Testis (tissue), 3 donors: ENCODE measurements around the gene DDX51. TPM values are rescaled to one million over a fixed set of nuclear protein-coding genes. Genes with fewer than 3 reads are reported as not detected.
"Not testable (repeated sequence)": the region's sequence is repeated elsewhere in the genome, so short reads cannot be mapped to it uniquely, and the experiment has no call there.

ENCODE experiments used
- DNase-seq: peaks from one replicate; pipeline ENCODE4 v3.0.0-alpha.2; 2019
- H3K27ac ChIP-seq, 2 donors: fragments of 200-600 bp; sonication (generic); one replicate each; pipeline ENCODE4 v1.5.1; 2019
- H3K27me3 ChIP-seq: fragments of 200-600 bp; sonication (generic); one replicate; pipeline ENCODE4 v1.5.1; 2019
- H3K36me3 ChIP-seq: fragments of 200-600 bp; sonication (generic); one replicate; pipeline ENCODE4 v1.5.1; 2017; ENCODE audit warnings: low read depth; ENCODE audit errors: missing control alignments
- H3K4me1 ChIP-seq: fragments of 200-600 bp; sonication (generic); one replicate; pipeline ENCODE4 v1.5.1; 2019
- H3K4me3 ChIP-seq, 2 donors: fragments of 200-600 bp; sonication (generic); one replicate each; pipeline ENCODE4 v1.5.1; 2017 to 2019
- H3K9me3 ChIP-seq: fragments of 200-600 bp; sonication (generic); one replicate; pipeline ENCODE4 v1.5.1; 2017
- POLR2A ChIP-seq: fragments of 450-650 bp; IDR thresholded peaks from one replicate; pipeline ENCODE4 v1.6.1; 2017; ENCODE audit warnings: antibody characterized with exemption, mild to moderate bottlenecking, moderate library complexity
- WGBS, 2 donors: methylation state at CpG; one replicate each; pipeline ENCODE4 v1.1.5; 2018; 5-methylcytosine and 5-hydroxymethylcytosine counted together
- intact Hi-C: fragments of 100-400 bp; cut with DNase I; formaldehyde crosslinking; loops from one replicate; pipeline ENCODE4 v1.15.1; 2023; ENCODE audit warnings: low total_unique reads
- polyA plus RNA-seq: library from polyadenylated mRNA; stranded (reverse); fragments of 350-450 nt; fragmentation: Illumina TruSeq; extraction: RNeasy Lipid Tissue Mini Kit (QIAGEN cat#74804); gene quantifications from one replicate; pipeline ENCODE4 v1.2.3, GENCODE V29; 2014; ENCODE audit warnings: low read depth, low replicate concordance; ENCODE audit not compliant: insufficient read depth
- total RNA-seq, 2 donors: library from RNA; depleted of rRNA; stranded (reverse); fragments of >200 nt; gene quantifications; one replicate each; pipeline ENCODE4 v1.2.3, GENCODE V29; 2016
- TF ChIP-seq, protein P1 (sequence below), 3 experiments: fragments of 450-650 bp in 2 of 3; fragments of 200-600 bp in 1 of 3; sonication (generic) in 1 of 3; IDR thresholded peaks; one replicate each; pipeline ENCODE4 v1.5.1; 2016 to 2019; ENCODE audit warnings: antibody characterized with exemption in 3 of 3, mild to moderate bottlenecking in 2 of 3, moderate library complexity in 1 of 3

Gene DDX51
- total and polyA plus RNA-seq, 3 donors from 2014 or later = 18.8 to 32.8 (median 29.0) TPM

DNA sequence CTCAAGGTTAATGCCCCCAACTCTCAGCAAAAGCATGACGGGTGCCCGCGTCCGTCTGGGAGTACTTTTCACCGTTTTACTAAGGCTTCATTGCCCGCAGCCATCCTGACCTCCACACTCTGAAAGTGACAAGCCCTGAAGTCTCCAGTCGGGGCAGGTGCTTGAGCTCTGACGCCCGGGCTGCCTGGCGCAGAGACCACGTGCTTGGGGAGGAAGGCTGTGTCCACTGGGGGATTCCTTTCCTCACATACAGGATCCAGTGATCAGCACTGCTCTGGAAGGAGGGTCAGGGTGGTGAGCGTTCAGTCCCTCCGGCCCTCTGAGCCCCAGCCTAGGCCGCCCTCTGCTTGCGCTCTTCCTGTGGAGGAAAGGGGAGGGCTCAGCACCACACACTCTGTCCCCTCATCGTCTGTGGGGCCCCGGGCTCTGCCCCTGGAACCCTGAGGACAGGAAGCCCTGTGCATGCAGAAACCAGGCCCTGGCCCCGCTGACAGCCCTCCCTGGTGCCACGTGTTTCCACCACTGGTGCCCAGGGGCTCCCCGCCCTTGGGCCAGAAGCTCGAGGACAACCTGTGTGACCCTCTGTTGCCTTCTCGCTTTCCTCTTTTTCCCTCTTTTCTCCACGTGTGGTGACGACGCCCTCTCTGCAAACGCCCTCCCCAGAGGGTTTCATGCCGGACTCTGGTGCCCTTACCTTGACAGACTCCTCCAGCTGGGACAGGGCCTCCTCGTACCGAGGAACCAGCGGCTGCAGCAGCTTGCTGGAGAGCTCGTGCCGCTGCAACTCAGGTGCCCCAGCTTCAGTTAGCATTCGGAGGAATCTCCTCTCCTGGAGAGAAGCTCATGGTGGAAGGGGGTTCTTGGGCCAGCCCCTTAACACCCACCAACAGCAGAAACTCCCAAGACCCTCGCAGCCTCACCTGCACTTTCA lies 4.9 kb downstream of the DDX51 start:
- WGBS, 2 donors = 91 to 94% methylated on average over 29 to 34 of the region's 34 CpGs
- no peaks in the 10 kb centered on the region for H3K27me3 ChIP-seq
- DNase-seq = no peak
- intact Hi-C loops = no loop called here
- no peak overlapping the region for H3K4me3 ChIP-seq
- H3K36me3 ChIP-seq = no peaks in the 10 kb centered on the region
- no peaks in the 10 kb centered on the region for H3K9me3 ChIP-seq
- TF ChIP-seq, protein P1, sequence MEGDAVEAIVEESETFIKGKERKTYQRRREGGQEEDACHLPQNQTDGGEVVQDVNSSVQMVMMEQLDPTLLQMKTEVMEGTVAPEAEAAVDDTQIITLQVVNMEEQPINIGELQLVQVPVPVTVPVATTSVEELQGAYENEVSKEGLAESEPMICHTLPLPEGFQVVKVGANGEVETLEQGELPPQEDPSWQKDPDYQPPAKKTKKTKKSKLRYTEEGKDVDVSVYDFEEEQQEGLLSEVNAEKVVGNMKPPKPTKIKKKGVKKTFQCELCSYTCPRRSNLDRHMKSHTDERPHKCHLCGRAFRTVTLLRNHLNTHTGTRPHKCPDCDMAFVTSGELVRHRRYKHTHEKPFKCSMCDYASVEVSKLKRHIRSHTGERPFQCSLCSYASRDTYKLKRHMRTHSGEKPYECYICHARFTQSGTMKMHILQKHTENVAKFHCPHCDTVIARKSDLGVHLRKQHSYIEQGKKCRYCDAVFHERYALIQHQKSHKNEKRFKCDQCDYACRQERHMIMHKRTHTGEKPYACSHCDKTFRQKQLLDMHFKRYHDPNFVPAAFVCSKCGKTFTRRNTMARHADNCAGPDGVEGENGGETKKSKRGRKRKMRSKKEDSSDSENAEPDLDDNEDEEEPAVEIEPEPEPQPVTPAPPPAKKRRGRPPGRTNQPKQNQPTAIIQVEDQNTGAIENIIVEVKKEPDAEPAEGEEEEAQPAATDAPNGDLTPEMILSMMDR (IDR thresholded peaks at IDR 0.05) = no peak
- no peak for TF ChIP-seq POLR2A
- no peak overlapping the region for H3K27ac ChIP-seq
- H3K4me1 ChIP-seq = peaks cover 7% of the 10 kb centered on the region

DNA sequence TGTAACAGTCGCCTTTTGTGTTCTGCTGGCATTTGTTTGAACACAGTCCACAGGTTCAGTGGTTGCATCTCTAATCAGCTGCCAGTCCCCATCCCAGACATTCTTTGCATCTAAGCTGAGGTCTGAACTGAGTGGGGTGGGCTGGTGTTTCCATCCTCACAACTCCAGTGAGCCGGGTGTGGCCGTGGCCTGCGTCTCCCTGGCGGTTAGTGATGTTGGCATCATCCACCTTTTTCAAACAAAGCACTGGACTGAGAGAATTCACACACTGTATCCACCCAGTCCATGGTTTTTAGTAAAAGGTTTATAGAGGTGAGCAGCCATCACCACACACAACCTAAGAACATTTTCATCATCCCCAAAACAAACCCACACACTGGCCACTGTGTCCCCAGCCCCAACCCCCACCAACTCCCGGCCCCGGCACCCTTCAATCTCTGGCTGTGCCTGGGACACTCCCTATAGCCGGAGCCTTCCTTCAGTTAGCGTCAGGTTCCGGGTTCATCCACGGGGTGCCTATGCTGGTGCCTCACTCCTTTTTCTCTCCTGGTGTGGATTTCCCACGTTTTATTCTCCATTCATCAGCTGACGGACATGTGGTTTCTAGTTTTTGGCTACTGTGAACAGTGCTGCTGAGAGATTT lies 6.5 kb downstream of the DDX51 start:
- H3K27me3 ChIP-seq = no peaks in the 10 kb centered on the region
- H3K9me3 ChIP-seq = no peaks in the 10 kb centered on the region
- peaks cover under 1% of the 10 kb centered on the region for H3K4me1 ChIP-seq
- 76 to 77% methylated on average over 13 of the region's 13 CpGs for WGBS, 2 donors
- no peak for DNase-seq
- H3K4me3 ChIP-seq = no peak overlapping the region
- intact Hi-C loops = no loop called here
- no peaks in the 10 kb centered on the region for H3K36me3 ChIP-seq
- no peak for TF ChIP-seq POLR2A
- TF ChIP-seq, protein P1 (IDR thresholded peaks at IDR 0.05) = no peak
- no peak overlapping the region for H3K27ac ChIP-seq

DNA sequence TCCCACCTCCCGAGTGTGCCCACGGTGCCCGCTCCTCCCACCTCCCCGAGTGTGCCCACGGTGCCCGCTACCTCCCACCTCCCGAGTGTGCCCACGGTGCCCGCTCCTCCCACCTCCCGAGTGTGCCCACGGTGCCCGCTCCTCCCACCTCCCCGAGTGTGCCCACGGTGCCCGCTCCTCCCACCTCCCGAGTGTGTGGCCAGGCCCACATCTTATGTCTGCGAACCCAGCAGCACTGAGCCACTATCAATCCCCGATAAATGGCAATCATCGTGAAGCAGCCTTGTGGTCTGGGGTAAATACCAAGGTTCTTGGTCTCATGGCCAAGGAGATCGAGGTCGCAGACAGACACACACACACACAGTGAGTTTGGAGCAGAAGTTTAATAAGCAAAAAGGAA lies 7.9 kb downstream of the DDX51 start:
- intact Hi-C loops, H3K9me3 ChIP-seq, H3K4me3 ChIP-seq, DNase-seq, H3K27ac ChIP-seq, H3K27me3 ChIP-seq, H3K4me1 ChIP-seq, H3K36me3 ChIP-seq: not testable (repeated sequence)
- WGBS, 2 donors = 56 to 82% methylated on average over 5 to 13 of the region's 21 CpGs

DNA sequence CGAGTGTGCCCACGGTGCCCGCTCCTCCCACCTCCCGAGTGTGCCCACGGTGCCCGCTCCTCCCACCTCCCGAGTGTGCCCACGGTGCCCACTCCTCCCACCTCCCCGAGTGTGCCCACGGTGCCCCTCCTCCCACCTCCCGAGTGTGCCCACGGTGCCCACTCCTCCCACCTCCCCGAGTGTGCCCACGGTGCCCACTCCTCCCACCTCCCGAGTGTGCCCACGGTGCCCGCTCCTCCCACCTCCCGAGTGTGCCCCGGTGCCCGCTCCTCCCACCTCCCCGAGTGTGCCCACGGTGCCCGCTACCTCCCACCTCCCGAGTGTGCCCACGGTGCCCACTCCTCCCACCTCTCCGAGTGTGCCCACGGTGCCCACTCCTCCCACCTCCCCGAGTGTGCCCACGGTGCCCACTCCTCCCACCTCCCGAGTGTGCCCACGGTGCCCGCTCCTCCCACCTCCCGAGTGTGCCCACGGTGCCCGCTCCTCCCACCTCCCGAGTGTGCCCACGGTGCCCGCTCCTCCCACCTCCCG lies 9.4 kb downstream of the DDX51 start:
- H3K27ac ChIP-seq, H3K4me1 ChIP-seq, H3K4me3 ChIP-seq, DNase-seq, H3K9me3 ChIP-seq, H3K27me3 ChIP-seq, intact Hi-C loops, H3K36me3 ChIP-seq: not testable (repeated sequence)
- WGBS, 2 donors = 90 to 100% methylated on average over 2 to 4 of the region's 39 CpGs

DNA sequence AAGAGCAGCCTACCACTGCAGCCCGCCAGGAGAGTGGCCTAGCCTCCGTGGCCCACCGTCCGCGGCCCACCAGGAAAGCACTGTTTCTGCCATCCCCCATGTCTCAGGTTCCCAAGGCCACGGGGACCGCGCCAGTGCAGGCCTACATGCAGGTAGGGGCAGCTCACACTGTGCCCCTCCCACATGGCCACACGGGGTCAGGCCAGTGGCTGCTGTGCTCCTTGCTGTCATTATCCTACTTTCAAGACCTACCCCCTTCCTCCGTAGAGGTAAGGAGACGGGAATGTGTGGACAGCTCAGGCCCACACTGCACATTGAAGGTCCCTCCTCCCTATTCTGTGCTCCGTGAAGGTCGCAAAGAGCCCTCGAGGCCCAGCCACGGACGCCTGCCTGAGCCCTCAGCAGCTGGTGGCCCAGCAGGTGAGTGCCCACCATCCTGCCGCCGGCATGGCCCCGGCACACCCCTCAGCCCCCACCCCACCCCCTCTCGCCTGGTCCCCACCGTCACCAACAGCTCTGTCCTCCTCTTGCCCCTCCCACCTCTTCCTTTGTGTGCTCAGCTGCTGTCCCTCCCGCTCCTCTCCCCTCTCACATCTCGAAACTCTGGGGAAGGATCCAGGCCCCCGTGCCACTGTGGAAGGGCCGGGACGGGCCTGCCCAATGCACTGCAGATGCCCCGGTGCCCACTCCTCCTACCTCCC lies 10.0 kb downstream of the DDX51 start:
- H3K36me3 ChIP-seq = no peaks in the 10 kb centered on the region
- H3K4me1 ChIP-seq = no peaks in the 10 kb centered on the region
- WGBS, 2 donors = 81 to 85% methylated on average over 27 of the region's 27 CpGs
- no peak overlapping the region for H3K4me3 ChIP-seq
- H3K27ac ChIP-seq = no peak overlapping the region
- intact Hi-C loops = no loop called here
- DNase-seq = no peak
- H3K9me3 ChIP-seq = no peaks in the 10 kb centered on the region
- H3K27me3 ChIP-seq = no peaks in the 10 kb centered on the region
- TF ChIP-seq POLR2A = no peak
- TF ChIP-seq, protein P1 (IDR thresholded peaks at IDR 0.05) = no peak
